ENCODE data around the gene MRPL4. TPM values are rescaled to one million over a fixed set of nuclear protein-coding genes. Genes with fewer than 3 reads are reported as not detected.

MRPL4 gene
- total and polyA plus RNA-seq, 2 experiments from 2014 or later = 78.5 to 129 TPM

DNA sequence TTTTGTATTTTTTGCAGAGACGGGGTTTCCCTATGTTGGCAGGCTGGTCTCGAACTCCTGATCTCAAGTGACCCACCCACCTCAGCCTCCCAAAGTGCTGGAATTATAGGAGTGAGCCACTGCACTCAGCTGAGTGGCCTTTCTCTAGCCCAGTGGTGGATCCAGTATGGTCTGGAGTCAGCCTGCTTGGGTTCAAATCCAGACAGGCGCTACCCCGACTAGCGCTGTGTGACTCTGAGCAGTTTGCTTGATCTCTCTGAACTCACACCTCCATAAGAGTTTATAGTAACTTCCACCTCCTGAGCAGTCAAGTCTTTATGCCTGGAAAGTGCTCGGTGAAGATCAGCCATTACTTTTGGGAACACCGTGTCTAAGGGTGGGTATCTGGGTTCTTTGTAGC is 31.3 kb upstream of the MRPL4 start:
- Histone ChIP-seq H3K36me3 (no peaks in the 10 kb centered on the region), H3K9me3 (ENCODE audit: low read depth) (no peaks in the 10 kb centered on the region), H3K27me3 (no peaks in the 10 kb centered on the region), H3K4me3 (no peak overlapping the region), H3K27ac (no peak overlapping the region), H3K4me1 (ENCODE audit: low read depth) (no peaks in the 10 kb centered on the region)
- DNase-seq (ENCODE audit: low read depth in 1 of 2, low spot score in 1 of 2) = no peak
- TF ChIP-seq, protein P1, sequence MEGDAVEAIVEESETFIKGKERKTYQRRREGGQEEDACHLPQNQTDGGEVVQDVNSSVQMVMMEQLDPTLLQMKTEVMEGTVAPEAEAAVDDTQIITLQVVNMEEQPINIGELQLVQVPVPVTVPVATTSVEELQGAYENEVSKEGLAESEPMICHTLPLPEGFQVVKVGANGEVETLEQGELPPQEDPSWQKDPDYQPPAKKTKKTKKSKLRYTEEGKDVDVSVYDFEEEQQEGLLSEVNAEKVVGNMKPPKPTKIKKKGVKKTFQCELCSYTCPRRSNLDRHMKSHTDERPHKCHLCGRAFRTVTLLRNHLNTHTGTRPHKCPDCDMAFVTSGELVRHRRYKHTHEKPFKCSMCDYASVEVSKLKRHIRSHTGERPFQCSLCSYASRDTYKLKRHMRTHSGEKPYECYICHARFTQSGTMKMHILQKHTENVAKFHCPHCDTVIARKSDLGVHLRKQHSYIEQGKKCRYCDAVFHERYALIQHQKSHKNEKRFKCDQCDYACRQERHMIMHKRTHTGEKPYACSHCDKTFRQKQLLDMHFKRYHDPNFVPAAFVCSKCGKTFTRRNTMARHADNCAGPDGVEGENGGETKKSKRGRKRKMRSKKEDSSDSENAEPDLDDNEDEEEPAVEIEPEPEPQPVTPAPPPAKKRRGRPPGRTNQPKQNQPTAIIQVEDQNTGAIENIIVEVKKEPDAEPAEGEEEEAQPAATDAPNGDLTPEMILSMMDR (IDR thresholded peaks at IDR 0.05; ENCODE audit: low read depth, low read length) = no peak

GRCh38 chr19:10222201-10222890 is 29.7 kb upstream of the MRPL4 start:
- Histone ChIP-seq H3K27ac (no peak overlapping the region), H3K4me3 (no peak overlapping the region), H3K36me3 (no peaks in the 10 kb centered on the region), H3K27me3 (no peaks in the 10 kb centered on the region), H3K4me1 (ENCODE audit: low read depth) (no peaks in the 10 kb centered on the region), H3K9me3 (ENCODE audit: low read depth) (no peaks in the 10 kb centered on the region)
- TF ChIP-seq, protein P1 (IDR thresholded peaks at IDR 0.05; ENCODE audit: low read depth, low read length) = no peak
- no peak for DNase-seq (ENCODE audit: low read depth in 1 of 2, low spot score in 1 of 2)

DNA sequence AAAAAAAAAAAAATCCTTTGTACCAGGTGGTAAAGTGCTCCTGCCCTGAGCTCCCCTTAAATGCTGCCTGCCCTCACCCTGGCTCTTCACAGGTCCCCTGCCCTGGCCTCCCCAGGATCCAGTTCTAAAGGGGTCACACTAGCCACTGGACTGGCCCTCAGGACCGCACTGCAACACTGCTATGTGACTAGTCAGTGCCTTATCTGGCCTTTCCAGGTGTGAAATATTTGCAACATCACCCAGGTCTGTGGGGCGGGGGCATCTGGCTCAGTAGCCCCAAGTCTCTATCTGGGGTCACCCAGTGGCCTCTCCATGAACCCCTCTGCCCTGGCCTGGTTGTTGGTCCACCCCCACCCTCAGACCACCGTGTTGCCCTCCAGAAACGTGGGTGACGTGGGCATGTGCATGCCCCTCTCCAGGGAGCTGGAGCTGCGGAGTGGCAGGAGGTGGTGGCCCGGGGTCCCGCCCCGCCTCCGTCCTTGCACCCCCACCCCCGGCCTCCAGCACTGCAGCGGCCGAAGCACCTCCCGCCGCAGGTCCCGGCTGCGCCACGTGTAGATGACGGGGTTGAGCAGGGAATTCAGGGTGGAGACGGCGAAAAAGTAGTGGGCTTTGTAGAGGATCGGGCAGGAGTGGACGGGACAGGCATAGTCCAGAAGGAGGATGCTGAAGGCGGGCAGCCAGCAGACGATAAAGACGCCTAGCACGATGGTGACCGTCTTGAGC is 28.4 kb upstream of the MRPL4 start:
- no peak overlapping the region for H3K27ac ChIP-seq
- TF ChIP-seq, protein P1 (IDR thresholded peaks at IDR 0.05; ENCODE audit: low read depth, low read length) = no peak
- no peak overlapping the region for H3K4me3 ChIP-seq
- no peaks in the 10 kb centered on the region for H3K27me3 ChIP-seq
- H3K4me1 ChIP-seq (ENCODE audit: low read depth) = no peaks in the 10 kb centered on the region
- no peaks in the 10 kb centered on the region for H3K9me3 ChIP-seq (ENCODE audit: low read depth)
- DNase-seq (ENCODE audit: low read depth in 1 of 2, low spot score in 1 of 2) = no peak
- H3K36me3 ChIP-seq = no peaks in the 10 kb centered on the region

- TF ChIP-seq, protein P1 (IDR thresholded peaks at IDR 0.05; ENCODE audit: low read depth, low read length) = no peak
- H3K27me3 ChIP-seq = no peaks in the 10 kb centered on the region
Measured at GRCh38 chr19:10224337-10224736, 27.7 kb upstream of the MRPL4 start.

DNA sequence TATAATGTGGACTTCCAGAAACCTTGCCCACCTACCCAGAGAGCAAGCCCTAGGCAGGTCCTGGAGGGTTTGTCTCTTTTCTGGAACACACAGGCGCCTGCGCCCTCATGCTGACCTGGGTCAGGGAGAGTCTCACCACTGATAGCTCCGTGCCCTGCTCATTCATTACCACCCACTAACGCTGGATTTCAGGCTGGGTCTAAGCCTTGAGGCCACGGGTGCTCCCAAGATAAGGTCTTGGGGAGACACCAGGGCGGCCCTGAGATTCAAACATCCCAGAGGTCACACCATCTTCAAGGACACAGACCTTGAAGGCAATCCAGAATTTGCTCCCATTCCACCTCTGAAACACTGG is 26.0 kb upstream of the MRPL4 start:
- no peaks in the 10 kb centered on the region for H3K9me3 ChIP-seq (ENCODE audit: low read depth)
- no peak overlapping the region for H3K4me3 ChIP-seq
- peak overlapping the region; percentile 54 for H3K27ac ChIP-seq
- TF ChIP-seq, protein P1 (IDR thresholded peaks at IDR 0.05; ENCODE audit: low read depth, low read length) = no peak
- H3K4me1 ChIP-seq (ENCODE audit: low read depth) = no peaks in the 10 kb centered on the region
- no peak for DNase-seq (ENCODE audit: low read depth in 1 of 2, low spot score in 1 of 2)
- no peaks in the 10 kb centered on the region for H3K36me3 ChIP-seq
- H3K27me3 ChIP-seq = no peaks in the 10 kb centered on the region

More at GRCh38 chr19:10224337-10224736, 27.7 kb upstream of the MRPL4 start:
- Histone ChIP-seq H3K9me3 (ENCODE audit: low read depth) (no peaks in the 10 kb centered on the region), H3K4me3 (no peak overlapping the region), H3K27ac (no peak overlapping the region), H3K36me3 (no peaks in the 10 kb centered on the region), H3K4me1 (ENCODE audit: low read depth) (no peaks in the 10 kb centered on the region)
- DNase-seq (ENCODE audit: low read depth in 1 of 2, low spot score in 1 of 2) = no peak
